ENCODE results near the gene CENPV. TPM values are rescaled to one million over a fixed set of nuclear protein-coding genes. Genes with fewer than 3 reads are reported as not detected.
A peak's percentile ranks its signal among the peaks of the same experiment; 100 is the strongest.

The CENPV gene
- total and polyA plus RNA-seq, 2 experiments from 2014 or later: 67.1 to 88.4 TPM

DNA sequence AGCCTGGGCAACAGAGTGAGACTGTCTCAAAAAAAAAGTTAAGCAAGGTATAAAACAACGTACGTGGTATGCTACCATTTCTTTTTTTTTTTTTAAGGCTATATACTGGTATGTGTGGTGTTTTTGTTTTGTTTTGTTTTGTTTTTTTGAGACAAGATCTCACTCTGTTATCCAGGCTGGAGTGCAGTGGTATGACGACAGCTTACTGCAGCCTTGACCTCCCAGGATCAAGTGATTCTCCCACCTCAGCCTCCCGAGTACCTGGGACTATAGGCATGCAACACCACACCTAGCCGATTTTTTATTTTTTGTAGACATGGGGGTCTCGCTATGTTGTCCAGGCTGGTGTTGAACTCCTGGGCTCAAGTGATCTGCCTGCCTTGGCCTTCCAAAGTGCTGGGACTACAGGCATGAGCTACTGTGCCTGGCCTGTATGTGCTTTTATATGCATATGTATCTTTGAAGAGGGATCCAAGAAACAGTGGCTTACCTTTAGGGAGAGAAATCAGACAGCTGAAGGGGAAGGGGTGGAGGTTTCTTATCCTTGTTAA lies 6.5 kb downstream of the CENPV start:
- Histone ChIP-seq H3K4me1 (ENCODE audit: low read depth) (peaks cover 1% of the 10 kb centered on the region), H3K9me3 (ENCODE audit: low read depth) (no peaks in the 10 kb centered on the region), H3K4me3 (no peak overlapping the region), H3K36me3 (peaks cover 25% of the 10 kb centered on the region), H3K27me3 (no peaks in the 10 kb centered on the region), H3K27ac (no peak overlapping the region)
- TF ChIP-seq, protein P1, sequence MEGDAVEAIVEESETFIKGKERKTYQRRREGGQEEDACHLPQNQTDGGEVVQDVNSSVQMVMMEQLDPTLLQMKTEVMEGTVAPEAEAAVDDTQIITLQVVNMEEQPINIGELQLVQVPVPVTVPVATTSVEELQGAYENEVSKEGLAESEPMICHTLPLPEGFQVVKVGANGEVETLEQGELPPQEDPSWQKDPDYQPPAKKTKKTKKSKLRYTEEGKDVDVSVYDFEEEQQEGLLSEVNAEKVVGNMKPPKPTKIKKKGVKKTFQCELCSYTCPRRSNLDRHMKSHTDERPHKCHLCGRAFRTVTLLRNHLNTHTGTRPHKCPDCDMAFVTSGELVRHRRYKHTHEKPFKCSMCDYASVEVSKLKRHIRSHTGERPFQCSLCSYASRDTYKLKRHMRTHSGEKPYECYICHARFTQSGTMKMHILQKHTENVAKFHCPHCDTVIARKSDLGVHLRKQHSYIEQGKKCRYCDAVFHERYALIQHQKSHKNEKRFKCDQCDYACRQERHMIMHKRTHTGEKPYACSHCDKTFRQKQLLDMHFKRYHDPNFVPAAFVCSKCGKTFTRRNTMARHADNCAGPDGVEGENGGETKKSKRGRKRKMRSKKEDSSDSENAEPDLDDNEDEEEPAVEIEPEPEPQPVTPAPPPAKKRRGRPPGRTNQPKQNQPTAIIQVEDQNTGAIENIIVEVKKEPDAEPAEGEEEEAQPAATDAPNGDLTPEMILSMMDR (IDR thresholded peaks at IDR 0.05; ENCODE audit: low read depth, low read length): no peak
- DNase-seq (ENCODE audit: low read depth in 1 of 2, low spot score in 1 of 2): no peak

DNA sequence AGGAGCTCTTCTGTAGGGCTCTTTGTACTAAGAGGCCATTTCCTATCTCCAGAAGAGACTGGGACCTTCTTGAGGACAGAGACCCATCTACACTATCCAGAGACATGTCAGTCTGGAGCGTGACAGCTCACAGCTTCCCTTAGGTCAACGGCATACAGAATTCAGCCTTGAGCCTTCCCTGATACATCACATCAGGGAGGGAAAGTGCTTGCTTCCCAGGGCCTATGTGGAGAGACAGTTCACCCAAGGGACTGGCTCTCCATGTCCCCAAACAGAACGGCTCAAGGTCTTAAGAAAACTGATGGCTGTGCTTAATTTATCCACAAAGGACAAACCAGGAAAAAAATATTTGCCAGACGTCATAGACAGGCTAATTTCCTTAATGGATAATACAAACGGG lies 7.7 kb downstream of the CENPV start:
- Histone ChIP-seq H3K4me1 (ENCODE audit: low read depth) (no peaks in the 10 kb centered on the region), H3K36me3 (peaks cover 25% of the 10 kb centered on the region), H3K4me3 (no peak overlapping the region), H3K27me3 (no peaks in the 10 kb centered on the region), H3K27ac (no peak overlapping the region), H3K9me3 (ENCODE audit: low read depth) (no peaks in the 10 kb centered on the region)
- DNase-seq (ENCODE audit: low read depth in 1 of 2, low spot score in 1 of 2): no peak
- TF ChIP-seq, protein P1 (IDR thresholded peaks at IDR 0.05; ENCODE audit: low read depth, low read length): no peak

DNA sequence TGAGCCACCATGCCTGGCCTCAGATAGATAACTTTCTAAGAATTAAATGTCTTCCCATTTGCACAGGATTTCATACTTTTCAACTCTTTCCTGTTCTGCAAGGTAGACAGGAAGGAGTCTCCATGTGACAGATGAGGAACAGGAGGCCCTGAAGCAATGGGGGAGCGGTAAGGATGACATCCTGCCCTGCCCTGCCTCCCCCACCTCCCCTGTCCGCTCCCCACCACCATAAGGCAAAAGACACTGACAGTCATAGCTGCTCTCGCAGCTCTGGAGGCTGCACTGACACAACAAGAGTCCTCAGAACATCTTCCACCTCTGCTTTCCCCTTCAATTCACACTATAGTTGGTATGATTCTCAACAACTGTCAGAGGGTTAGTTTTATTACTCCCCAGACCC lies 9.7 kb downstream of the CENPV start:
- no peaks in the 10 kb centered on the region for H3K4me1 ChIP-seq (ENCODE audit: low read depth)
- H3K9me3 ChIP-seq (ENCODE audit: low read depth): no peaks in the 10 kb centered on the region
- no peaks in the 10 kb centered on the region for H3K27me3 ChIP-seq
- H3K4me3 ChIP-seq: no peak overlapping the region
- peaks cover 21% of the 10 kb centered on the region for H3K36me3 ChIP-seq
- H3K27ac ChIP-seq: no peak overlapping the region
- TF ChIP-seq, protein P1 (IDR thresholded peaks at IDR 0.05; ENCODE audit: low read depth, low read length): no peak
- no peak for DNase-seq (ENCODE audit: low read depth in 1 of 2, low spot score in 1 of 2)

DNA sequence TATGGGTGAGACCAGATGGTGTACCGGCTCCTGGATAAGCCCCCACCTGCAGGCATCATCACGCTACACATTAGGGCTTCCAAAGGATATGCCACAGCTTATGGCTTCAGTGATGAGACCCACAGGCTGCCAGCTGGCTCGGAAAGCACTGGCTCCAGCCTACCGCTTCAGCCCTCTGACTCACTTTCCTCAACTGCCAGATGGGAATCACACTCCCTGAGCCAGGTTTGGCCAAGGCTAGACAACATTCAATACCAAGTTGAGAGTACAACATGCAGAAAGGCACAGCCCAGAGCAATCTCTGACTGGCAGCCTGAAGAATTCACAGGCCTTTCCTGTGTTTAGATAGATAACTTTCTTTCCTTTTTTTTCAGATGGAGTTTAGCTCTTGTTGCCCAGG lies 10.3 kb downstream of the CENPV start:
- no peaks in the 10 kb centered on the region for H3K27me3 ChIP-seq
- TF ChIP-seq, protein P1 (IDR thresholded peaks at IDR 0.05; ENCODE audit: low read depth, low read length): no peak
- no peak overlapping the region for H3K4me3 ChIP-seq
- H3K36me3 ChIP-seq: peaks cover 19% of the 10 kb centered on the region
- H3K27ac ChIP-seq: no peak overlapping the region
- DNase-seq (ENCODE audit: low read depth in 1 of 2, low spot score in 1 of 2): peak in 1 of 2 donors; percentile 60
- no peaks in the 10 kb centered on the region for H3K9me3 ChIP-seq (ENCODE audit: low read depth)
- no peaks in the 10 kb centered on the region for H3K4me1 ChIP-seq (ENCODE audit: low read depth)

DNA sequence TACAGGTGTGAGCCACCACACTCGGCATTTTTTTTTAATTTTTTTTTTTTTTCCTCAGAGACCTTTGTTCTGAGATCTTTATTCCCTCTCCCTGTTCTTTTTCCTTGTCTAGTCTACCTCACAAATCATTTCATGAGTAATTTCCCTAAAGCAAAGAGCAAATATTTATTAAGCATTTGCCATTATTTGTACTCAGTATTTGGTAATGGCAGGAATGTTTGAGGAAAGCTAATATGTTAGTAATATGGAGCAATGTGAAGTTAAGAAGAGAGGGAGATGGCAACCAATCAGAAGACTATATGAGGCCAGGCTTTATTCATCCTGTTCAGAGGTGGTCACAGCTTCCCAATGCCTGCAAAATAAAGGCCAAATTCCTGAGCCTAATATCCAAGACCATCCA lies 13.3 kb downstream of the CENPV start:
- TF ChIP-seq, protein P1 (IDR thresholded peaks at IDR 0.05; ENCODE audit: low read depth, low read length): no peak
- no peak overlapping the region for H3K4me3 ChIP-seq
- H3K27ac ChIP-seq: no peak overlapping the region
- DNase-seq (ENCODE audit: low read depth in 1 of 2, low spot score in 1 of 2): no peak
- H3K9me3 ChIP-seq (ENCODE audit: low read depth): no peaks in the 10 kb centered on the region
- H3K4me1 ChIP-seq (ENCODE audit: low read depth): no peaks in the 10 kb centered on the region
- H3K36me3 ChIP-seq: peaks cover 12% of the 10 kb centered on the region
- H3K27me3 ChIP-seq: no peaks in the 10 kb centered on the region
